Colon (tissue), 2 donors: Measurements from ENCODE around the gene ATP8A2.
"Not testable (repeated sequence)": the region's sequence is repeated elsewhere in the genome, so short reads cannot be mapped to it uniquely, and the experiment has no call there.

ENCODE experiments used
- FAIRE-seq: peaks from 2 replicates; lab custom pipeline; 2012; peaks lifted over from hg19 to GRCh38; lab: Jason Lieb, UNC
- donor health status: control.
- donor health status: control.

ATP8A2 gene

DNA sequence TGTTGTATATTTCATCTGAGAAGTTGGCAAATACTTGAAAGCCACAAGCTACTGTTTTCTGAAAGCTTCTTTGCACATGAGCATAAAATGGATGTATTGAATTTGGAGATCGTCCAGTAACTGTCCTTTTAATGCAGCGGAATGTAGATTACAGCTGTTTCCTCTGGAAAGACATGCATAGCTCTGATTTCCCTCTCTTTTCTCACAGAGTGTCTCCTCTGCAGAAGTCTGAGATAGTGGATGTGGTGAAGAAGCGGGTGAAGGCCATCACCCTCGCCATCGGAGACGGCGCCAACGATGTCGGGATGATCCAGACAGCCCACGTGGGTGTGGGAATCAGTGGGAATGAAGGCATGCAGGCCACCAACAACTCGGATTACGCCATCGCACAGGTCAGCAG, 397.1 kb downstream of the ATP8A2 start:
- no peak for FAIRE-seq

GRCh38 chr13:25770601-25771000, 398.8 kb downstream of the ATP8A2 start:
- FAIRE-seq = no peak

GRCh38 chr13:25771202-25771601, 399.4 kb downstream of the ATP8A2 start:
- FAIRE-seq = no peak

GRCh38 chr13:25771641-25772478, 400.1 kb downstream of the ATP8A2 start:
- no peak for FAIRE-seq

DNA sequence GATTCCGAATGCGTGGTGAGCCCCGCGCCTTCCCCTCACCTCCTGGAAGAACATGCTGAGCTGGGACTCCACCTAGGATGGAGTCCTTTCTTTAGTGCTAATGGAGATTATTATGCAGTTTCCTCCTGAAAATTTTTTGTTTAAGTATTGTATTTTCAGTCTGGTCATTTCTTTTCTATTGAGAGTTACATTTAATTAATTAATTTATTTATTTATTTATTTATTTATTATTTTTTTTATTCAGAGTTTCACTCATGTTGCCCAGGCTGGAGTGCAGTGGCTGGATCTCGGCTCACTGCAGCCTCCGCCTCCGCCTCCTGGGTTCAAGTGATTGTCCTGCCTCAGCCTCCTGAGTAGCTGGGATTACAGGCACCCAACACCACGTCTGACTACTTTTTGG, 400.8 kb downstream of the ATP8A2 start:
- FAIRE-seq = not testable (repeated sequence)

GRCh38 chr13:25774056-25774455, 402.3 kb downstream of the ATP8A2 start:
- not testable (repeated sequence) for FAIRE-seq

- FAIRE-seq = no peak
Measured at GRCh38 chr13:25775275-25775674, 403.5 kb downstream of the ATP8A2 start.

DNA sequence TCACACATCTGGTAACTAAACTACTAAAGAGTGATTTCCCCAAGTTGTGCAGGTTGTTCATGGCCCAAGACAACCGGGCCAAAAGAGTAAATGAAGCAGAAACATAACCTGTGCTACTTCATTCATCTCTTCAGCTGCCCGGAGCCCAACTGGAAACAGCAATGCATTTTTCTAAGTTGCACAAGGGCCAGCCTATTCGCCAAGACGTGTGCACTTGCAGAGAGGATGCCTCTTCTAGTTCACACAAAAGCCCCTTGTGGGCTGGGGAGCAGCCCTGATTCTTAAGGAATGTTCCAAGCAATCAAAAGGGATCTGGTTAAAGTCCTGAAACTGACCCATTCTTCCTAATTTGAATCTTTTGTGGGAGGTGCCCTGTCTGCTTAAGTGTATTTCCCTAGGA, 404.2 kb downstream of the ATP8A2 start:
- no peak for FAIRE-seq

GRCh38 chr13:25776722-25777121, 404.9 kb downstream of the ATP8A2 start:
- no peak for FAIRE-seq

GRCh38 chr13:25777509-25777908, 405.7 kb downstream of the ATP8A2 start:
- FAIRE-seq = no peak

- no peak for FAIRE-seq
Measured at GRCh38 chr13:25778365-25778764, 406.6 kb downstream of the ATP8A2 start.

- FAIRE-seq = no peak
Measured at GRCh38 chr13:25778808-25779305, 407.1 kb downstream of the ATP8A2 start.

- no peak for FAIRE-seq
Measured at GRCh38 chr13:25783076-25783475, 411.3 kb downstream of the ATP8A2 start.

DNA sequence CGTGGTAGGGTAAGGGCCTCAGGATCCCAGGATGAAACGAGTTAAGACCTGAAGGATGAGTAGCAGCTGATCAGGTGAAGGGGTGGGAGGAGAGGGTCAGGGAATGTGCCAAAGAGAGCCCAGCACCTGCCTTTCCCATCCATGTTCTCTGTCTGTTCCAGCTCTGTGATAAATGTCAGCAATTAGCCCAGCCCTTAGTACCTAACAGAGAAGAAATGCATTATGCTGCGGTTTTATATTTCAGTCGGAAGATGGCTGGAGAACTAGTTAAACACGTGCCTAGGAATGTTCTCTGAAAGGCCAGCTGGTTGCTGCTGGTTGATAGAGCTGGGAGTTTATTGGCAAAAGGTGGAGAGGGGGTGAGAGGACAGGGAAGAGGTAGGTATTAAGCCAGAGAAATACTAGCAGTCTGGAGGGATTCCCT, 411.8 kb downstream of the ATP8A2 start:
- FAIRE-seq = no peak

- FAIRE-seq = no peak
Measured at GRCh38 chr13:25784119-25784518, 412.3 kb downstream of the ATP8A2 start.

GRCh38 chr13:25790137-25790536, 418.4 kb downstream of the ATP8A2 start:
- not testable (repeated sequence) for FAIRE-seq

GRCh38 chr13:25795277-25795676, 423.5 kb downstream of the ATP8A2 start:
- FAIRE-seq = no peak

DNA sequence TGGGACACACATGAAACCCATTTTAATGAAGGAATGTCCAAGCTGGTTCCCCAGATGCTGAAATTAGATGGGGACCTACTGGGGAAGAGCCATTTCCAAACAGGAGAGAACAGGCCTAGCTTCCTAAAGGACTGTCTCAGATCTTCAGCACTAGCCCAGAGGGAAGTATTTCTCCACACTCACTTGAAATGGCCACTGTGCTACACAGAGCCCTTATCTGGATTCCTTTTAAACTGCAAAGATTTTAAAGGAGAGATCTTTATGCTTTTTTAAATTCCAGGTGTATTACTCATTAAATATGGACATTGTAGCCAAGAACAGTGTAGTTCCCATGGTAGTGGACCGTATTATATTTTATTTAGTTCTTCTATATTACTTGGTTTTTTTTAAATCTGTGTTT, 424.7 kb downstream of the ATP8A2 start:
- no peak for FAIRE-seq

GRCh38 chr13:25798998-25799397, 427.2 kb downstream of the ATP8A2 start:
- no peak for FAIRE-seq

- FAIRE-seq = no peak
Measured at GRCh38 chr13:25800523-25800922, 428.7 kb downstream of the ATP8A2 start.

DNA sequence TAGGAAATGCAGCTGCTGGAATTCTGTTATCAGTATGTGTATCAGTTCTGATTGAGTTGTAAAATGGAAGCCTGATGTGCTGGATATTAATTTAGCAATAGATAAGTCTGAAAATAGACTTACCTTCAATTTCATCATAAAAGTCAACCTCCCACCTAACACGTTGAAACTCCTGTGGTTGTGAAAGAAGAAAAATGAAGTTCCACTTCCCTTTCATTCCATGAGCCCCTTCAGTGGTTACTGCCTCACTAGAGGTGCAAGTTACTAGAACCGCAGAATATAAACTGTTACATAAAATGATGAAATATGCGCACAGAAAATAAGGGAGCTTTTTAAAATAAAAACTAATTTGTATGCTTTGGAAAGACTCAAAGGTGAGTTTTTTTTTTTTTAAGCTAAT, 430.8 kb downstream of the ATP8A2 start:
- FAIRE-seq = no peak

DNA sequence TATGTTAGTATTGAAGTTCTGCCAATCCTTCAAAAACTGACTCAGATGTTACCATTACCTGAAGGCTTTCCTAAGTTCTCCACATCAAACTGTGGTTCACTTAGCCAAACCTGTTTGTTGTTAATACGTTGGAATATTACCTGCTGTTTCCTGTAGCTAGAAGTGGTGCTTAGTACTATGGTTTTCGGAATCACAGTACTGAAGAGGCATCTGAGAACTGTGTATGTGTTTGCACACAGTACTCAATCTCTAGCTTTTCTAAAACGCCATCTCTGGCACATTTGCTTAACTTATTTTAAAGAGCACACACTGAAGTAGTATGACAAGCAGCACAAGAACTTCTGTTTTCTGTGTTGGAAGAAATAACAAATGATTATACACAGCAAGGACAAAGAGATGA, 431.9 kb downstream of the ATP8A2 start:
- no peak for FAIRE-seq

DNA sequence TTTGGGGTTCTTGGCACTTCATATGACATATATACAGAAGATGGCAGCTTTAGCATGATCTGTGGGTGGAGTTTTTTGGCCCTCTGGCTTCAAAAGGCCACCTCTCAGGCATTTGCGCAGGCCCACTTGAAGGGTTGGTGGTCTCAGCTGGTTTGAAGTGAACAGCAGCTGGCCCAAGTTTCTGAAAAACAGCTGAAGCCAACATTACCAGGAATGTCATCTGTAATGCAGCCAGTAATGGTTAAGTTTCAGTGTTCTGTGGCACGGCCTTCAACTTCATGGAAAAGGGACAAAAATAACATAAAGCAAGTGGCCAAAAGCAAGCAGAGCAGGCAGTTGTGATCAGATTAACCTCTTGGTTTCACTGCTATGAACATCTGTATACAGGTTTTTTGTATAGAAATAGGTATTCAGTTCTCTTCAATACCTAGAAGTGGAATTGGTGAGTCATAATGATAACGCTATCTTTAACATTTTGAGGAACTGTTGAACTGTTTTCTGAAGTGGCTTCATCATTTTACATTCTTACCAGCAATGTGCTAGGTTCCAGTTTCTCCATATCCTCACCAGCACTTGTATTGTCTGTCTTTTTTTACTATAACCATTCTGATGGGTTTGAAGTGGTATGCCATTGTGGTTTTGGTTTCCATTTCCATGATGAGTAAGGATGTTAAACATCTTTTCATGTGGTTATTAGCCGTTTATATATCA, 434.6 kb downstream of the ATP8A2 start:
- no peak for FAIRE-seq
